ENCODE measurements around the gene SEC31B. TPM values are rescaled to one million over a fixed set of nuclear protein-coding genes. Genes with fewer than 3 reads are reported as not detected.

Gene SEC31B
- total RNA-seq, 1 donor from 2014 or later = 20.9 TPM

- no peak for DNase-seq (ENCODE audit: extremely low spot score, unreplicated experiment)
- H3K27ac Mint-ChIP-seq = no peak overlapping the region
- H3K27me3 Mint-ChIP-seq = no peaks in the 10 kb centered on the region
- peaks cover 12% of the 10 kb centered on the region for H3K4me1 Mint-ChIP-seq (ENCODE audit: unreplicated experiment)
- H3K4me3 Mint-ChIP-seq = no peak overlapping the region
- no peaks in the 10 kb centered on the region for H3K9me3 Mint-ChIP-seq
- peaks cover 32% of the 10 kb centered on the region for H3K36me3 Mint-ChIP-seq
- TF ChIP-seq CTCF (conservative IDR thresholded peaks at IDR 0.05) = no peak
These were observed 21.6 kb downstream of the SEC31B start for GRCh38 chr10:100498059-100498458.

GRCh38 chr10:100496567-100496966, 23.1 kb downstream of the SEC31B start:
- no peaks in the 10 kb centered on the region for H3K9me3 Mint-ChIP-seq
- TF ChIP-seq CTCF (conservative IDR thresholded peaks at IDR 0.05) = no peak
- H3K27ac Mint-ChIP-seq = no peak overlapping the region
- no peak for DNase-seq (ENCODE audit: extremely low spot score, unreplicated experiment)
- H3K27me3 Mint-ChIP-seq = no peaks in the 10 kb centered on the region
- H3K4me3 Mint-ChIP-seq = no peak overlapping the region
- peaks cover 5% of the 10 kb centered on the region for H3K4me1 Mint-ChIP-seq (ENCODE audit: unreplicated experiment)
- peaks cover 23% of the 10 kb centered on the region for H3K36me3 Mint-ChIP-seq

GRCh38 chr10:100490531-100490930, 29.1 kb downstream of the SEC31B start:
- no peak for DNase-seq (ENCODE audit: extremely low spot score, unreplicated experiment)

GRCh38 chr10:100489396-100489795, 30.3 kb downstream of the SEC31B start:
- peaks cover 22% of the 10 kb centered on the region for H3K27me3 Mint-ChIP-seq
- no peaks in the 10 kb centered on the region for H3K9me3 Mint-ChIP-seq
- TF ChIP-seq CTCF (conservative IDR thresholded peaks at IDR 0.05) = no peak
- H3K4me1 Mint-ChIP-seq (ENCODE audit: unreplicated experiment) = peaks cover 9% of the 10 kb centered on the region
- DNase-seq (ENCODE audit: extremely low spot score, unreplicated experiment) = no peak
- H3K36me3 Mint-ChIP-seq = peaks cover 32% of the 10 kb centered on the region
- no peak overlapping the region for H3K4me3 Mint-ChIP-seq
- H3K27ac Mint-ChIP-seq = no peak overlapping the region

More at GRCh38 chr10:100490531-100490930, 29.1 kb downstream of the SEC31B start:
- H3K9me3 Mint-ChIP-seq = no peaks in the 10 kb centered on the region
- peaks cover 35% of the 10 kb centered on the region for H3K36me3 Mint-ChIP-seq
- TF ChIP-seq CTCF (conservative IDR thresholded peaks at IDR 0.05) = no peak
- no peak overlapping the region for H3K4me3 Mint-ChIP-seq
- H3K4me1 Mint-ChIP-seq (ENCODE audit: unreplicated experiment) = peaks cover 6% of the 10 kb centered on the region
- no peak overlapping the region for H3K27ac Mint-ChIP-seq
- peaks cover 13% of the 10 kb centered on the region for H3K27me3 Mint-ChIP-seq

- DNase-seq (ENCODE audit: extremely low spot score, unreplicated experiment) = no peak
- Mint-ChIP-seq H3K4me1 (ENCODE audit: unreplicated experiment) (peaks cover 15% of the 10 kb centered on the region), H3K9me3 (no peaks in the 10 kb centered on the region), H3K27ac (no peak overlapping the region), H3K27me3 (peaks cover 40% of the 10 kb centered on the region), H3K36me3 (peaks cover 27% of the 10 kb centered on the region), H3K4me3 (no peak overlapping the region)
- no peak for TF ChIP-seq CTCF (conservative IDR thresholded peaks at IDR 0.05)
These were observed 32.1 kb downstream of the SEC31B start for GRCh38 chr10:100487529-100487928.

Measured in type B pancreatic cell (in vitro differentiated cells).